CD4-positive, alpha-beta T cell treated with Interleukin-4 for 1 hour (primary cell): ENCODE measurements around the gene CRHBP.
"Not testable (repeated sequence)": the region's sequence is repeated elsewhere in the genome, so short reads cannot be mapped to it uniquely, and the experiment has no call there.

Experiments
- DNase-seq, 2 donors: peaks; one replicate each; pipeline ENCODE4 v3.0.0-alpha.2; 2020 to 2022

CRHBP gene

GRCh38 chr5:76952795-76953536, at the start of gene CRHBP:
CRHBP (plus strand) TSS chr5:76953045; CDS start chr5:76953135, 90 bp downstream.
- DNase-seq = no peak

GRCh38 chr5:76908166-76908565, 44.7 kb upstream of the CRHBP start:
- DNase-seq = no peak

GRCh38 chr5:76910344-76910933, 42.4 kb upstream of the CRHBP start:
- not testable (repeated sequence) for DNase-seq

GRCh38 chr5:76914671-76915070, 38.2 kb upstream of the CRHBP start:
- DNase-seq = not testable (repeated sequence)

- DNase-seq = no peak
Observed at GRCh38 chr5:76918539-76918938, 34.3 kb upstream of the CRHBP start.

GRCh38 chr5:76920491-76920890, 32.4 kb upstream of the CRHBP start:
- no peak for DNase-seq

- DNase-seq = no peak
Observed at GRCh38 chr5:76926329-76927105, 26.3 kb upstream of the CRHBP start.

GRCh38 chr5:76927961-76928360, 24.9 kb upstream of the CRHBP start:
- DNase-seq = no peak

- no peak for DNase-seq
Observed at GRCh38 chr5:76930083-76930482, 22.8 kb upstream of the CRHBP start.

GRCh38 chr5:76938177-76938576, 14.7 kb upstream of the CRHBP start:
- DNase-seq = no peak

GRCh38 chr5:76941000-76941399, 11.8 kb upstream of the CRHBP start:
- DNase-seq = no peak

GRCh38 chr5:76941442-76941841, 11.4 kb upstream of the CRHBP start:
- no peak for DNase-seq

GRCh38 chr5:76942581-76942980, 10.3 kb upstream of the CRHBP start:
- no peak for DNase-seq

GRCh38 chr5:76943006-76943405, 9.8 kb upstream of the CRHBP start:
- DNase-seq = no peak

- no peak for DNase-seq
Observed at GRCh38 chr5:76944638-76945037, 8.2 kb upstream of the CRHBP start.

- not testable (repeated sequence) for DNase-seq
Observed at GRCh38 chr5:76945238-76945637, 7.6 kb upstream of the CRHBP start.

- DNase-seq = no peak
Observed at GRCh38 chr5:76946090-76946489, 6.8 kb upstream of the CRHBP start.

- DNase-seq = no peak
Observed at GRCh38 chr5:76947082-76947503, 5.8 kb upstream of the CRHBP start.

GRCh38 chr5:76953551-76954382, 922 bp downstream of the CRHBP start:
- DNase-seq = no peak

GRCh38 chr5:76954383-76954763, 1.5 kb downstream of the CRHBP start:
- no peak for DNase-seq

- no peak for DNase-seq
Observed at GRCh38 chr5:76956033-76956432, 3.2 kb downstream of the CRHBP start.

GRCh38 chr5:76958991-76959767, 6.3 kb downstream of the CRHBP start:
- no peak for DNase-seq
